Stimulated activated CD4-positive, alpha-beta T cell treated with anti-CD3 and anti-CD28 coated beads, Interleukin-1b, Interleukin-23, amount 100 ng/mL, for 48 hours (primary cell): ENCODE data around the gene TMX1.

ENCODE experiments used
- DNase-seq: peaks from one replicate; pipeline ENCODE4 v3.0.0-alpha.2; 2020

TMX1 gene

GRCh38 chr14:51294951-51295525 lies 55.0 kb downstream of the TMX1 start:
- no peak for DNase-seq

- no peak for DNase-seq
These were observed 55.7 kb downstream of the TMX1 start for GRCh38 chr14:51295646-51296263.

- no peak for DNase-seq
These were observed 57.0 kb downstream of the TMX1 start for GRCh38 chr14:51297066-51297465.

GRCh38 chr14:51298895-51299294 lies 58.8 kb downstream of the TMX1 start:
- DNase-seq = peak; percentile 9

- DNase-seq = no peak
These were observed 62.4 kb downstream of the TMX1 start for GRCh38 chr14:51302295-51303030.

- DNase-seq = peak; percentile 43
These were observed 64.4 kb downstream of the TMX1 start for GRCh38 chr14:51304438-51304837.

- DNase-seq = no peak
These were observed 64.9 kb downstream of the TMX1 start for GRCh38 chr14:51304941-51305340.

- DNase-seq = no peak
These were observed 65.7 kb downstream of the TMX1 start for GRCh38 chr14:51305751-51306150.
